HG02870 (cell line): Measurements from ENCODE around the gene PLXNB2.

Experiments
- ATAC-seq: cut with Tn5 transposase; IDR thresholded peaks from one replicate; pipeline ENCODE4 v1.9.1; 2021; ENCODE audit warnings: mild to moderate bottlenecking, moderate library complexity; ENCODE audit not compliant: unreplicated experiment

PLXNB2 gene

DNA sequence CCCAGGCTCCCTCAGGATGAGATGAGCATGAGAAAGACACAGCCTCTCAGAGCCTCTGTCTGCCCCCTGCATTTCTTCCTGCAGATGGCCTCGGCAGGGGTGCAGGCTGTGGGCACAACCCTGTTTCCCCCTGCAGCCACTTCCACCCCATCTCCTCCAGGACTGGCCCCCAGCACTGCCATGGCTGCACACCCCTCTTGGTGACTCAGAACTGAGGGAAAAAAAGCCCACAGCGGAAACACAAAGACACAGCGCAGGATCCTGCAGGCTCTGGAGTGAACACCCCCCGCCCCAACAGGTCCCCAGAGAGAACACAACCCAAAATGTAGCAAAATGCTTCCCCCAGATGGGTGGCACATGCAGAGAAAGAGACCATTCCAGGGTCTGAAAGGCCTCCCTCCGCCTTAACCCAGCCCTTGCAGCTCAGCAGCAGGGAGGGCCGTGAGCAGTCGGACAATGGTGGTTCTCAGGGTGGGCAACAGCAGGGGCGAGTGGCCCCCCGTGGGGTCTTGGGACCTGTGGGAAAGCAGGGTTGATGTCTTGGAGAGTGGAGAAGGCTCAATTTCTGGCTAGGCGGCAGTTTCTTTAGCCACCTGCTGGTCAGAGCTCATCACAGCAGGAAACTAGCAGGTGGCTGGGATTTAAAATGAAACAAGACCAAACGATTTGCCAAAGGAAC is 70.6 kb downstream of the PLXNB2 start:
- no peak for ATAC-seq

- no peak for ATAC-seq
Observed at GRCh38 chr22:50233223-50233622, 74.2 kb downstream of the PLXNB2 start.

DNA sequence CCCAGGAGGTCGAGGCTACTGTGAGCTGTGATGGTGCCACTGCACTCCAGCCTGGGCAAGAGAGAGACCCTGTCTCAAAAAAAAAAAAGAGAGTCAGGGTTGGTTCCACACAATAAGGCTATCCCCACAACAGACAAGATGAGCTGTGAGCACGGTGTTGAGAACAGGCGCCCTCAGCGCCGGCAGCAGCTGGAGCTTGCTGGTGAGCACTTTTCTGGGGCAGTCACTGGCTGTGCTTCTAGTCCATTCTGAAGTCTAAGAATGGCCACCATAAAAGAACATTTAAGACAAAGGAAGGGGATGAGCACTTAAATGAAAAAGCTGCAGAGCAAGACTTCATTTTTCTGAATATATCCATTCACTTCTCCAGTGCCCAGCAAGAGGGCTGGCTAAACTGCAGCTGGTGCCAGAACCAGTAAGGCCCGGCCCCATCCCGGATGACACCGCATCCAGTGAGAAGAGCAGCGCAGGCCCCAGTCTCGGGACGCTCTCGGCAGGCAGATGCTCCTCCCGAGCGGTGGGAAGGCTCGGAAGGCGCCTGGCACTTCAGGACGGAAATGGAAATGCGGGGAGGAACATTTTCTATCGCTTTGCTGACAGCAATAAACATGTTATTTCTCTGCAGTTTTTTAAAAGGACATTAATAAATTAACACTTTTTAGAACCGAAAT is 74.8 kb downstream of the PLXNB2 start:
- no peak for ATAC-seq

GRCh38 chr22:50229370-50229769 is 78.1 kb downstream of the PLXNB2 start:
- no peak for ATAC-seq

- no peak for ATAC-seq
Observed at GRCh38 chr22:50228366-50228765, 79.1 kb downstream of the PLXNB2 start.

- ATAC-seq, result no peak
Observed at GRCh38 chr22:50227579-50228215, 79.7 kb downstream of the PLXNB2 start.

- no peak for ATAC-seq
Observed at GRCh38 chr22:50226875-50227165, 80.6 kb downstream of the PLXNB2 start.

GRCh38 chr22:50226063-50226874 is 81.2 kb downstream of the PLXNB2 start:
- no peak for ATAC-seq

GRCh38 chr22:50225200-50225969 is 82.1 kb downstream of the PLXNB2 start:
- ATAC-seq, result no peak
